GM18502 (cell line): ENCODE results near the gene CNBD2.
"Not testable (repeated sequence)": the region's sequence is repeated elsewhere in the genome, so short reads cannot be mapped to it uniquely, and the experiment has no call there.

Source experiments
- ATAC-seq: cut with Tn5 transposase; IDR thresholded peaks from one replicate; pipeline ENCODE4 v1.9.1; 2021; ENCODE audit warnings: mild to moderate bottlenecking; ENCODE audit not compliant: unreplicated experiment, poor library complexity

CNBD2 gene

GRCh38 chr20:35972462-35972861, 4.1 kb downstream of the CNBD2 start:
- no peak for ATAC-seq

DNA sequence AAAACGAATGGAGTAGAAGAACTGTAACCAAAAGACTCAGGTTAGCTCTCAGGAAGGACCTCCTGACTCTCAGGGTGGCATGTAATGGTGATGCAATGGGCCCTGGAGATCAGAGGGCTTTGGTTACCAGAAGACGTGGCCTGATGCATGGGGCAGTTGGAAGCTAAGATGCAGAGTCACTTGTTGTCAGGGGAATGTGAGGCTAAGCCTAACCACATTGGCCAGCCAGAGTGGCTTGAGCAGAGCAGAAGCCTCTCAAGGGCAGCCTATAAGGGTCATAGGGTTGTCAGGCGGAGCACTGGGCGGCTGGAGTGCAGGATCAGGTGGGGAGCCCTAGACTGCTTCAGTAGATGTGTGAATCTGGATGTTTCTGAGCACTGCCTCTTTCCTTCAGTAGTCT, 5.9 kb downstream of the CNBD2 start:
- no peak for ATAC-seq

DNA sequence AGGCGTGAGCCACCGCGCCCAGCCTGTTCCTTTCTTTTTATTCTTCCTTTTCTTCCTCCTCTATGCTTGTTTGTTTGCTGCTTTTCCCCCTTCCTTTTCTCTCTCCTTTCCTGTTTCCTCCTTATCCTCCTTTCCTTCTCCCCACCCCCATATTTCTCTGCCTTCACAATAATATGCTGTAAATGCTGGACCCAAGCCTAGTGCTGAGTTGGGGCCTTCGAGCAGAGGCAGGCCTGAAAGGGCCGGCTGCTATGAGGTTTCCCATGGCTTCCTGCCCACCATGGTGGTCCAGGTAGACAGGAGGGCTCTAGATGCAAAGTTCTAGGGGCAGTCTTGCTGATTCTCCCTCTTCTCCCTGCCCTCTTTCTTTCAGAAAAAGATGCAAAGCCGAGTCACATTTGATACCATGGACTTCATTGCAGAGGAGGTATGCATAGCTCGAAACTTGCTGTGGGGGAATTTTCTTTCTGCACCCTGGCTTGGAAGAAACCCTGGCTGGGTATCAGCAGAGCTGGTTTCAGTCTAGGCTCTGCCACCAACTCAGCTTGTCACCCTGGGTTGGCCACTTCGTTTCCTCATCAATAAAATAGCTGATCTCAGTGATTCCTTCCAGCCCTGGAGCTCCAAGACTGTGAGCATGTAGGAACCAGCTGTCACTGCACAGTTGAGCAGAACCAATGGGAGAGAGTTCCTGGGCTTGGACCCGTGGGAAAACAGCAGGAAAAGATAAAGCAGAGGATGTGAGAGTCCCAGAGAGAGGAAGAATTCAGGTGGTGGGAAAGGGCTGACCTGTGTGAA, 7.4 kb downstream of the CNBD2 start:
- no peak for ATAC-seq

GRCh38 chr20:35978041-35978513, 9.7 kb downstream of the CNBD2 start:
- ATAC-seq = no peak

- ATAC-seq = no peak
Measured at GRCh38 chr20:35979544-35979943, 11.2 kb downstream of the CNBD2 start.

- ATAC-seq = no peak
Measured at GRCh38 chr20:35981969-35982368, 13.6 kb downstream of the CNBD2 start.

- no peak for ATAC-seq
Measured at GRCh38 chr20:35984382-35984781, 16.0 kb downstream of the CNBD2 start.

GRCh38 chr20:35985806-35986205, 17.4 kb downstream of the CNBD2 start:
- ATAC-seq = no peak

- ATAC-seq = no peak
Measured at GRCh38 chr20:35988910-35989463, 20.6 kb downstream of the CNBD2 start.

GRCh38 chr20:35991142-35991771, 22.9 kb downstream of the CNBD2 start:
- ATAC-seq = no peak

DNA sequence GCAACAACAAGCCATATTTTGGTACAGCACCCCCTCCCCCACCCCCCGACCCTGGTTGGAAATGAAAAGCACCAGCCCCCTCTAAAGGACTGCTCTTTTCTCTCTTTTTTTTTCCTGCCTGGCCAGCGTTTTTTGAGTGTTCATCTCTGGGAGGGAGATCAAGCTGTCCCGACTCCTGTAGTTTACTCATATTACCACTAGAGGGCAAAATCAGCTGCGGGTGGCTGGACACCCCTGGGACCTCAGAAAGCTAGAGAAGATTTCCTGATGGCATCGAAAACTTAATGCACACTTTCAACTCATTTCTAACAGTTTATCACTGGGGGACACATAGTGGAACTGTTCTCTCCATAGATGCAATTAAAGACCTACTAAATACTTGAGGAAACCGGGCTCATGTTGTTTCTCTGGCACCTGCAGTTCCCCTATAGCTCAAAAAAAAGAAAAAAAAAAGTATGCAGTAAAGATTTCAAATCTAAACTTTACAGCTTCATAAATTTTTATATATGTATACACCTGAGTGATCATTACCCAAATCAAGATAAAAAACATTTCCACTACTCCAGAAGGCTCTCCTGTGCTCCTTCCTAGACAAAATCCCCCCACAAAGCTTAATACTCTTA, 24.4 kb downstream of the CNBD2 start:
- no peak for ATAC-seq

- ATAC-seq = no peak
Measured at GRCh38 chr20:35994994-35995453, 26.6 kb downstream of the CNBD2 start.

DNA sequence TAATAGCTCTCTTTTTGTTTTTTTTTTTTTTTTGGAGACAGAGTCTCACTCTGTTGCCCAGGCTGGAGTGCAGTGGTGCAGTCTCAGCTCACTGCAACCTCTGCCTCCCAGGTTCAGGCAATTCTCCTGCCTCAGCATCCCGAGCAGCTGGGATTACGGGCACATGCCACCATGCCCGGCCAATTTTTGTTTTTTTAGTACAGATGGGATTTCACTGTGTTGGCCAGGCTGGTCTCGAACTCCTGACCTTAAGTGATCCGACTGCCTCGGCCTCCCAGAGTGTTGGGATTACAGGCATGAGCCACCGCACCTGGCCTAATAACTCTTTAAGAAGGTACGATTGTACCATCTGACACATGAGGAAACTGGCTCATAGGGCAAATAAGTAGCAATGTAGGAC, 28.1 kb downstream of the CNBD2 start:
- ATAC-seq = not testable (repeated sequence)

DNA sequence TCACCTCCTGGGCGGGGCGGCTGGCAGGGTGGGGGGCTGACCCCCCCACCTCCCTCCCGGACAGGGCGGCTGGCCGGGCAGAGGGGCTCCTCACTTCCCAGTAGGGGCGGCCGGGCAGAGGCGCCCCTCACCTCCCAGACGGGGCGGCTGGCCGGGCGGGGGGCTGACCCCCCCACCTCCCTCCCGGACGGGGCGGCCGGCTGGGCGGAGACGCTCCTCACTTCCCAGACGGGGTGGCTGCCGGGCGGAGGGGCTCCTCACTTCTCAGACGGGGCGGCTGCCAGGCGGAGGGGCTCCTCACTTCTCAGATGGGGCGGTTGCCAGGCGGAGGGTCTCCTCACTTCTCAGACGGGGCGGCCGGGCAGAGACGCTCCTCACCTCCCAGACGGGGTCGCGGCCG, 32.9 kb downstream of the CNBD2 start:
- not testable (repeated sequence) for ATAC-seq

GRCh38 chr20:36002855-36003254, 34.5 kb downstream of the CNBD2 start:
- no peak for ATAC-seq

DNA sequence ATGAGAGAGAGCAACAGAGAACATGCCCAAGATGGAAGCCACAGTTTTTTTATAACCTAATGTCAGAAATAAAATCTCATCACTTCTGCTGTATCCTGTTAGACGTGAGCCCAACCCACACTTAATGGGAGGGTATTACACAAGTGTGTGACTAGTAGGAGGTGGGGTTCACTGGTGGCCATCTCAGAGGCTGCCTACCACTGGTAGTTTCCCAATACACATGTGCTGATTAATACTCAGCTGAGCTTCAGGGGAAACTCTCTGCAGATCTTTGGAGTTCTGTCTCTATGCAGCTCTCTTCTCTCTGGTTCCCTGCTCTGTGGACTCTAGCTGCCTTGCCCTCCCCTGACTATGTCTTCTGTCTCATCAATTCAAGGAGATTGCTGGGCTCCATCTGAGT, 35.7 kb downstream of the CNBD2 start:
- ATAC-seq = no peak

DNA sequence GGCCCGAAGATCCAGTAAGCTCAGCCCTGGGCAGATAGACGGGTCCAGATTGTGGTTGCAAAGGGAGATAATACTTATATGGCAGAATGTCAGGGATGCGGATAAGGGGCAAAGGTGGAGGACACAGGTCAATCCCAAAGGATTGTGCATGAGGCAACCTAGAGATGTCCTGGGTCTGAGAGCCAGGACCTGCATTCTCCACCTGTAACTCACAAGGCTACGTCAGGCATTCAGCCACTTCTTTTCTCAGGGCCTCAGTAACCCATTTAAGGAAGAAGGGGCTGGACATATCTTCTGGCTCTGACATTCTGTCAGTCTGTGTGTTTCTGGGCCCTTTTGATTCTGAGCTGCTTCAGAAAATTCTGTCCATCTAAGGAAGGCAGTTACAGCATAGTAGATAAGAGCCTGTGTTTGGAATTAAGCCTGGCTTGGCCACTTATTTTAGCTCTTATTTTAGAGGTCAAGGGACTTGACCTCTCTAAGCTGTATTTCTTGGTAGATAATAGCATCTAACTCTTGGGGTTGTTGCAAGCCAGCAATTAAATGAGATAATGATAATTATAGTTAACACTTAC, 40.2 kb downstream of the CNBD2 start:
- no peak for ATAC-seq

- no peak for ATAC-seq
Measured at GRCh38 chr20:36010076-36010475, 41.7 kb downstream of the CNBD2 start.

DNA sequence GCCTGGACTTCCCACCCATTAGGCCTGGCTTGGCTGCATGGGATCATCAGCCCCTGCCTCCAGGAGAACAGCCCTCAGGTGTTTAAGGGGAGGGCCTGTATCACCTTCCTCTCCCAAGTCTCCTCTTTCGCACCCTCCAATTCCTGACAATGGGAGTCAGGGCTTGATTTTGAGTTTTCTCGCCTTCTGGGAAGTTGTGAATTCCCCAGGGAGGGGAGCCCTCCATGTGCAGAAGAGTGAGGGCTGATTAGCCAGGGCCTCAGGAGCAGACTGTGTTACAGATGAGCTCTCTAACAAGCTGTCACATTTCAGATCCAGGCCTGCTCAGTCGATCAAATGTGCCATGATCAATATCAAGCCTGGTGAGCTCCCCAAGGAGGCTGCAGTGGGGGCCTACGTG, 42.4 kb downstream of the CNBD2 start:
- no peak for ATAC-seq

DNA sequence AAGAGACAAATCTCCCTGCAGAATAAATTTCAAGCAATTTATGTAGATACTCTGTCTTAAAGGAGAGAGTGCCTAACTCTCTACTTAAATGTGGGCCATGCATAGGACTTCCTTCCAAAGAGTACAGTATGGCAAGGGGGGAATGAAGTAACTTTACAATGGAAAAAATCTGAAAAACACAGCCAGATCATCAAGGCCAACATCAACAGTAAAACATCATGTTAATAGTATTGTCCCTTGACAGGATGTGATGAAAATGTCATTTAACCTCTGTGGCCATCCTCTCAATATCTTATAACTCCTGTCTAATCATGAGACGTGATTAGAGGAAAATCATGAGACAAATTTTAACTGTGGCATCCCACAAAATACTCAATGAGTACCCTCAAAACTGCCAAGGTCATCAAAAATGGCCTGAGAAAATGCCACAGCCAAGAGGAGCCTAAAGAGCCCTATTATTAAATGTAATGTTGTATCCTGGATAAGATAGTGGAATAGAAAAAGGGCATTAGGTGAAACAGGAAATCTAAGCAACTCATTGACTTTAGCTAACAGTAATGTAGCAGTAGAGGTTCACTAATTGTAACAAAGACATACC, 47.5 kb downstream of the CNBD2 start:
- no peak for ATAC-seq
